ENCODE measurements around the gene TNFSF9.

TNFSF9 gene, protein sequence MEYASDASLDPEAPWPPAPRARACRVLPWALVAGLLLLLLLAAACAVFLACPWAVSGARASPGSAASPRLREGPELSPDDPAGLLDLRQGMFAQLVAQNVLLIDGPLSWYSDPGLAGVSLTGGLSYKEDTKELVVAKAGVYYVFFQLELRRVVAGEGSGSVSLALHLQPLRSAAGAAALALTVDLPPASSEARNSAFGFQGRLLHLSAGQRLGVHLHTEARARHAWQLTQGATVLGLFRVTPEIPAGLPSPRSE

DNA sequence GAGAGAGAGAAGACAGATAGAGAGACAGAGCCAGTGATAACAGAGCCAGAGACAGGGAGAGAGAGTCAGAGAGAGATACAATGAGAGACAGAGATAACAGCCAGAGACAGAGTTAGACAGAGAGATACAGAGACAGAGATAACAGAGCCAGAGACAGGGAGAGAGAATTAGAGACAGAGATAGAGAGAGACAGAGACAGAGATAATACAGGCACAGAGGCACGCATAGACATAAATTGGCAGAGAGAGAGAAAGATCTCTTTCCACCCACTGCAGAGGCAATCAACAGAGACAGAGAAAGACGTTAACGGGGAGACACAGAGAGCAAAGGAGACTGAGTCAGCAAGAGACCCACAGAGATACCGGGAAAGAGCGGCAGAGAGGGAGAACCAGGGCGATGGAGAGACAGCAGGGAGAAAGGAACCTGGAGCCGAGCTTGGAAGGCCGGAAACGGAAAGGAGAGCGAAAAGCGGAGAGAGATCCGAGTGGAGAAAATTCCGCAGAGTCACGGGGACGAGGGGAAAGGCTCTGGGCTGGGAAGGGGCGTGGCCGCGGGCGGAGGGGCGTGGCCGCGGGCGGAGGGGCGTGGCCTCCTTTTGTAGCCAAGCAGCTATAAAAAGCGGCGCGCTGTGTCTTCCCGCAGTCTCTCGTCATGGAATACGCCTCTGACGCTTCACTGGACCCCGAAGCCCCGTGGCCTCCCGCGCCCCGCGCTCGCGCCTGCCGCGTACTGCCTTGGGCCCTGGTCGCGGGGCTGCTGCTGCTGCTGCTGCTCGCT lies at the start of gene TNFSF9:
TNFSF9 (plus strand) TSS at position 641 of the 777 bp plus-strand sequence; CDS start at position 652, 11 bp downstream.
- peak; percentile 77 for DNase-seq

DNA sequence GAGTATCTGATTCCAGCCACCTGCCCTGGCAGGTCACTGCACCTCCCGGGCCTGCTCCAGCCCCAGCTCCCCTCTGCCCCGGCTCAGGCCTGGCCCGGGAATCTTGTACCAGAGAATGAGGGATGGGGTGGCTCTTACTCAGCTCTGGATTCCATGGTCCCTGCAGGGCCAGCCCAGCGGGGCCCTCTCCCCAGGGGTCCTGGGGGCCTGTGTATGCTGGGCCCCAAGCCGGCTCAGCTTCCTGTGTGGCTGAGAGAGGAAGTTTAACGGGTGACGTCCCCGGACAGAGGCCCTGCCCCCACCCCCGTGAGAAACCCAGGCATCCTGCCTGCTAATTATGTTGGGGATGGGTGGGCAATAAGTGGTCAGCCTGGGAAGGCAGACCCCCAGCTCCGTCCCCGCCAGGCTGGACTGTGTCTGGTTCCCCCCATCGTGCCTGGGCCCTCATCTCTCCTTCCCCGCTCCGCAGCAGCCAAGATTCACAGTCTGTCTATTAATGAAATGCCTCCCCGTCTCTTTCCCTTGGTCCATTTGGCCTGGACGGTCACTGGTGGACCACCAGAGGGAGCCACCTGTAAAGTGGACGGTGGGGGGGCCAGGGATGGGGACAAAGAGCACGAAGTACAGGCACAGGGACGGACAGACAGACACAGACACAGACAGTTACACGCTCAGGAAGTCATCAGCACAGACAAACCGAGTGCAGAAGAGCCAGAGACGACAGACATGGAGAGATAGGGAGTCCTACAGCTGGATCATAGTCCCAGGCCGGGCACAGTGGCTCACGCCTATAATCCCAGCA lies 49.1 kb upstream of the TNFSF9 start, which contains the start of gene DENND1C:
DENND1C (minus strand) TSS at position 247 of the 802 bp plus-strand sequence; CDS start at position 155, 92 bp downstream.
- peak; percentile 20 to 24 for DNase-seq

DNA sequence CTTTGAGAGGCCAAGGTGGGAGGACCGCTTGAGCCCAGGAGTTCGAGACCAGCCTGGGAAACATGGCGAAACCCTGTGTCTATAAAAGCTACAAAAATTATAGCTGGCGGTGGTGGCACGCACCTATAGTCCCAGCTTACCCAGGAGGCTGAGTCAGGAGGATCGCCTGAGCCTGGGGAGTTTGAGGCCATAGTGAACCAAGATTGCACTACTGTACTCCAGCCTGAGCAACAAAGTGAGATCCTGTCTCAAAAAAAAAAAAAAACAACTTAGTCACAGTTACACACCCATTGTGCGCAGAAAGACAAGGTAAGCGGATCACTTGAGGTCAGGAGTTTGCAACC lies 48.5 kb upstream of the TNFSF9 start:
- no peak for DNase-seq

DNA sequence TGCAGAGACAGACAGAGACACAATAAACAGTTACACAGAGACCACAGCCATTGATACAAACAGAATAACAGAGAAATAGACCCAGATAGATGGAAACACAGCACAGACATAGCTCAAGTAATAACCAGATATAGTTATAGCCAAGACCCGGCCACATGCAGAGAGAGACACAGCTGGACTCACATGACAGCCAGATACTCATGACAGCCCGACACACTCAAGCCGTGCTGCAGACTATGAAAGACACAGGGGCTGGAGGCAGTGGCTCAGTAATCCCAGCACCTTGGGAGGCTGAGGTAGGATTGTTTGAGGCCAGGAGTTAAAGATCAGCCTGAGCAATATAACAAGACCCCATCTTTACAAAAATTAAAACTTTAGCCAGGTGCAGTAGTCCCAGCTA lies 47.6 kb upstream of the TNFSF9 start:
- DNase-seq = no peak

DNA sequence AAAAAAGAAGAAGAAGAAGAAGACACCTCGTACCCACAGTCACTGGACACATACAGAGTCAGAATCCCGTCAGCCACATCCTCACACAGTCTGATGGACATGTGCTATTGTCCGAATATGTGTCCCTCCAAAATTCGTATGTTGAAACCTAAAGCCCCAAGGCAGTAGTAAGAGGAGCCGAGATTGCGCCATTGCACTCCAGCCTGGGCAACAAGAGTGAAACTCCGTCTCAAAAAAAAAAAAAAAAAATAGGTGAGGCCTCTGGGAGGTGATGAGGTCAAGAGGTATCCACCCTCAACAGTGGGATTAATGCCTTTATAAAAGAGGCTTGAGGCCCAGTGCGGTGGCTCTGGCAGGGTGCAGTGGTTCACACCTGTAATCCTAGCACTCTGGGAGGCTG lies 46.6 kb upstream of the TNFSF9 start:
- DNase-seq = no peak

DNA sequence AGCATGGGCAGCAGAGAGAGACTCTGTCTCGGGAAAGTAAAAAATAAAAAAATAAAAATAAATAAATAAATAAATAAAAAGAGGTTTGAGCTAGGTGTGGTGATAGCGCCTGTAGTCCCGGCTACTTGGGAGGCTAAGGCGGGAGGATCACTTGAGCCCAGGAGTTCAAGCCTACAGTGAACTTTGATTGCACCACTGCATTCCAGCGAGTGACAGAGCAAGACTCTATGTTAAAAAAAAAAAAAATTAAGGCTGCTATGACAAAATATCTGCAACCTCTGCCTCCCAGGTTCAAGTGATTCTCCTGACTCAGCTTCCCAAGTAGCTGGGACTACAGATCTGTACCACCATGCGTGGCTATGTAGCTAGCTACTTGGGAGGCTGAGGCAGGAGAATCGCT lies 46.0 kb upstream of the TNFSF9 start:
- DNase-seq = no peak

DNA sequence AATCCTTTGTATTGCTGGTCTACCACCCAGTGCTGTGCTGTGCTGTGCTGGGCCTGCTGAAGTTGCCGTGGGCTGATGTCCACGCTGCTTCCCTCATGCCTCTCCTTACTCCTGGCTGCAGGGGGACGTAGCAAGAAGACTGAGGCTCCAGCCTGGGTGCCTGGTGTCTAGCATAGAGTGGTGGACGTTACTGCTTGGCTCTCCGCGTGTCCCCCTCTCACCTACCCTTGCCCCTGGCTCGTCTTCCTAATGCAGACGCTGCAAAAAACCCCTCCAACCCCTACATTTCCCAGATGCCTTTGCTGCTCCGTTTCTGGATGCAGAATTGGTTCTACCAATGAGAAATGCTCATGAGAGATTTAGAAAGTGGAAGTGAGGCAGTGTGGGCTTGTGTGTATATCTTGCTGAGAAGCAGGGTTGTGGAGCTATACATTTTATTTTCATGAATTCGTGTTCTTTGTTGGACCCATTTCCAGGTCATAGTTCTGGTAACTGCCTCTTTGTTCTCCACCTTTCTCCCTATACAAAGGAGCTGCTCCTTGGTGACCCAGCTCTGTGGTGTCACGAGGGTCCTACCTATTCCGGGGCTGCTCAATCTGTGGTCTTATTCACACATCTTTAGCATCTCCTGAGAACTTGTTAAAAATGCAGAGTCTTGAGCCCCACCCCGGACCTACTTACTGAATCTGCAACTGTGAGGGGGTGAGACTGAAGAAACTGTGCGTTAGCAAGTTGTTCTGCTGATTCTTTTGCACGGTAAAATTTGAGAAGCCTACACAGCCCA lies 41.4 kb upstream of the TNFSF9 start:
- DNase-seq = peak; percentile 37 to 47

DNA sequence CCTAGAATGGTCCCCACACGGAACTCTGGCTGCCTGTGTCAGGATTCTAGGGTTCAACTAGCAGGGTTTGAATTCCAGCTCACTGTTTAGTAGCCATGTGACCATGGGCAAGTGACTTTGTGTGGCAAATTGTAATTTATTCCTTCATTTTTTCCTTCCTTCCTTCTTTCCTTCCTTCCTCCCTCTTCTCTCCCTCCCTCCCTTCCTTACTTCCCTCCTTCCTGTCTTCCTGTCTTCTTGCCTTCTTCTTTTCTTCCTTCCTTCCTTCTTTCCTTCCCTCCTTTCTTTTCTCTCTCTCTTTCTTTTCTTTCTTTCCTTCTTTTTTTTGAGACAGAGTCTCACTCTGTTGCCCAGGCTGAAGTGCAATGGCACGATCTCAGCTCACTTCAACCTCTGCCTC lies 40.7 kb upstream of the TNFSF9 start:
- DNase-seq = no peak

DNA sequence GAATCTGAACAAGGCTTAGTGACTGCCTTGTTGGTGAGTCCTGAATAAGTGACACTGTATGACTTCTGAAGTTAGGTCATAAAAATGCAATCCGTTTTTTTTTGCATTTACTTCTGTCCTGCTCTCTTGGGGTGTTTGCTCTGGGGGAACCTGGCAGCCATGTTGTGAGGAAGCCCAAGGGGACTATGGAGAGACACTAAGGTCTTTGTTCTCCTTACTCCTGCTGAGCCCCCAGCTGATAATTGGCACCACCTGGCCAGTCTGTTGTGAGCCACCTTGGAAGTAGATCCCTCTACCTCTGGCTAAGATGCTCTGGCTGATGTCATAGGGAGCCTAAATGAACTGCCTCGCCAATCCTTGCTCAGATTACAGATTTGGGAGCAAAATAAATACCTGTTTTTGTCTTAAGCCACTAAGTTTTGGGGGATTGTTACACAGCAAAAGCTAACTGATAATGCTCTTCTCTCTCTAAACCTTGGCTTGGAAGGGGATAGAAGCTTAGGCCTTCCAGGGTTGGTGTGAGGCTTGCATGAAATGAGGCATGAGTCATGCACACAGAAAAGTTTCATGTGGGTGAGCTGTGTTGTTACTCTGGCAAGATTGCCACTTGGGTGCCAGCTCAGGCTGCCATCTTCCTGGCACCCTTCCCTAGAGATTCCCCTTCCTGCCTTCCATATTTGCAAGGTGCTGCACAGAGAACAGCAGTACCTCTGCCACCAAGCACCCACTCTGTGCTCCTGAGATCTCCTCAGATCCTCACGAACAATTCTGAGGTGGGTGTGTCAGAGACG lies 38.8 kb upstream of the TNFSF9 start:
- DNase-seq = no peak

DNA sequence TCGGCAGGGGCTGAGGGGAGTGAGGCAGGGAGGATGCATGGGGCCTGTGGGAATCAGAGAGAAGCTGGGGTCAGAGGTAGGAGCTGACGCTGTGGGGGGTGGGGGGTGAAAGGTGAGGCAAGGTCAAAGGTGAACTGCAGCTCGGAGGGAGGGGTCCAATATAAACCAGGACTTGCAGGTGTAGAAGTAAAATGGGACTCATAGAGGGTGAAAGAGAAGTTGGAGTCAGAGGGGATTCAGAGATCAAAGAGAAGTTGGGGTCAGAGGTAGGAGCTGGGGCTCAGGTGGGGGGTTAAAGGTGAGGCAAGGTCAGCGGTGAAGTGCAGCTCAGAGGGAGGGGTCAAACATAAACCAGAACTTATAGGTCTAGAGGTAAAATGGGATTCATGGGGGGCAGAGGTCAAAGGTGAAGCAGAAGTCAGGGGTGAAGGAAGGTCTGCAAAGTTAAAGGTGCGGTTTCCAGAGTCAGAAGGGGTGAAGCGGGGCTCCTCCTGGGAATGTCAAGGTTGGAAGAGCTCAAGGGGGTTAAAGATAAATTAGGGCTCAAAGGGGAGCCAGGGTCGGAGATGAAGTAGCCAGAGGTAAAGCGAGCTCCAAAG lies 36.3 kb upstream of the TNFSF9 start:
- DNase-seq = no peak

DNA sequence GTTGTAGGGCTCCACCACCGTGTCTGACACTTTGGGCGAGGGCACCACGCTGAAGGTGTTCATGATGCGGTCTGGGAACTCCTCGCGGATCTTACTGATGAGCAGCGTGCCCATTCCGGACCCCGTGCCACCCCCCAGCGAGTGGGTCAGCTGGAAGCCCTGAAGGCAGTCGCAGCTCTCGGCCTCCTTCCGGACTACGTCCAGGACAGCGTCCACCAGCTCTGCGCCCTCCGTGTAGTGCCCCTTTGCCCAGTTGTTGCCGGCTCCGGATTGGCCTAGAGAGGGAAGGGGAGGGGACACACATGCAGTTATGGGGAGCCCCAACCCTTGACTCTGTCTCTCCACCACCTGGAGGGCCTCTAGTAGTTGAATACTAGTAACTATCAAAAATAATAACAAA lies 34.9 kb upstream of the TNFSF9 start:
- no peak for DNase-seq

DNA sequence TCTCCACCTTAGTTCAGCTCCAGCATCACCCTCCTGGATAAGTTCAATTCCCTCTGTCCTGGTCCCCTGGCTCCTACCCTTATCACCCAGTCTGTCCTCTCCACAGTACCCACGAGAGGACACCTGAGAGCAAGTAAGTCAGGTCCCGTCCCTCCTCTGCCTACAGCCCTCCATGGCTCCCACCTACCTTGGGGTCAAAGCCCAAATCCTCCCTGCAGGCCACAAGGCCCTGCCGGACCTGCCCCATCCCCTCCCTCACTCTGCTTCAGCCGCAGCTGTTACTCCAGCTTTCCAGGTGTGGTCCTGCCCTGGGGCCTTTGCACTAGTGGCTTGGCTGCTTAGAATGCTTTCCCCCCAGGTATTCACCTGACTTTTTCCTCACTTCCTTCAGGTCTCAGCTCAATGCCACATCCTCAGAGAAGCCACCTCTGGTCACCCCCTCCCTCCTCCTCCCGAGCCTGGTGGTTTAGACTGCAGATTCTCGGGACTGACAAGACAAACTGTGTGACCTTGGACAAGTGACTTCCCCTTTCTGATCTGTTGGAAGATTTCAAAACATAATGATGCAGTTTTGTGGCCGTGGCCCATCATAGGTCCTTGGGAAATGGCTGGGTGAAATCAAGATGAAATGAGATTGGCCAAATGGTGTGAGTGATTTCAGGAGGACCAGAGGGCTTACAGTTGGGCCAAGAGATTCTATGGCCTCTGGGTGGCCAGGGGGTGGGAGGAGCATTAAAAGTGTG lies 32.4 kb upstream of the TNFSF9 start:
- no peak for DNase-seq

DNA sequence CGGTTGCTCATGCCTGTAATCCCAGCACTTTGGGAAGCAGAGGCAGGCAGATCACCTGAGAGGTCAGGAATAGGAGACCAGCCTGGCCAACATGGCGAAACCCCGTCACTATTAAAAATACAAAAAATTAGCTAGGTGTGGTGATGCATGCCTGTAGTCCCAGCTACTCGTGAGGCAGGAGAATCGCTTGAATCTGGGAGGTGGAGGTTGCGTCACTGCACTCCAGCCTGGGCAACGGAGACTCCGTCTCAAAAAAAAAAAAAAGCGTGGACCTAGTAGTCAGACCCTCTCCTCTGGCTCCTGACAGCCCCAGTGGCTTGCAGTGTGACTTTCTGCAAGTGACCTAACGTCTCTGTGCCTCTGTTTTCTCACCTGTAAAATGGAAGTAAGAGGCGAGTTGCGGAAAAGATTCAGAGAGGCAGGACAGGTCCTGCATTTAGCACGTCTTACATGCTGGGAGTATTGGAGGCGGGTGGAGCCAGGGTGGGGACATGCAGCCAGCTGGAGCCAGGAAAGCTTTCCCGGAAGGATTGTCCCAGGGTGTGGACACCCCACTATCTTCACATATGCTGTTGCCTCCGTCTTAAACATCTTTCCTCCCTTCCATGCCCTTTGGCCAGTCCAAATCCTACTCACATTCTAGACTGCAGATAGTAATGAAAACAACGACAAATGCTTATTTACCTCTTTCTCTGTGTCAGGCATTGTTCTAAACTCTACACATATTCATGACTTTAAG lies 31.6 kb upstream of the TNFSF9 start:
- DNase-seq = no peak

DNA sequence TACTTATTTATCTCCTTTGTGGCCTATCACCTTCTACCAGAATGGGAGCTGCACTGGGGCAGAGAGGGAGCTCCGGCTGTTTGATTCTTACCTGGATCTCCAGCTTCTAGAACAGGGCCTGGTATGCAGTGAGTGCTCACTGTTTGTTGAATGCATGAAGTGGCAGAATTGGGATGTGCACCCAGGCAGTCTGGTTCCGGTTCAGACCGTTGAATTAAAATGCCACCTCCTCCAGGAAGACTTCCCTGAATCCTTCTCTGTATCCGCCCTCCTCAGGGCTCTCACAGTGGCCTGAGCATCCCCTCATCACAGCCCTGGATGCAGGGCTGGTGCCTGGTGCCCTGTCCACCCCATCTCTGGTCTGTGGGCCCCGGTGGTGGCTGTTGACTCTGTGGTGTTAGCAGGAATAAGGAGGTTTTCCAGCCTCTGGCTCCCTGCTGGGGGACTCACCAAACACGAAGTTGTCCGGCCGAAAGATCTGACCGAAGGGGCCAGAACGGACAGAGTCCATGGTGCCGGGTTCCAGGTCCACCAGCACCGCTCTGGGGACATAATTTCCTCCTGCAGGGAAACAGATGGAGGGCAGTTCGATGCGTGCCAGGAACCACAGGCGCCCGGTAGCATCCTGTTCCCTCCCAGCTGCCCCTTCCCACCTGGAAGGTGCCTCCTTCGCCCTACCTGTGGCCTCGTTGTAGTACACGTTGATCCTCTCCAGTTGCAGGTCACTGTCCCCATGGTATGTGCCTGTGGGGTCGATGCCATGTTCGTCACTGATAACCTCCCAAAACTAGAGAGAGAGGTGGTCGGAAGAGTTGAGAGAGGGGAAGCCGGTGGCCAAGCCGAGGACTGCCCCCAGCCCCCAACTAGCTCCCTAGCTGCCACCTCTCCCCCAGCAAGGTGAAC lies 29.7 kb upstream of the TNFSF9 start:
- no peak for DNase-seq

DNA sequence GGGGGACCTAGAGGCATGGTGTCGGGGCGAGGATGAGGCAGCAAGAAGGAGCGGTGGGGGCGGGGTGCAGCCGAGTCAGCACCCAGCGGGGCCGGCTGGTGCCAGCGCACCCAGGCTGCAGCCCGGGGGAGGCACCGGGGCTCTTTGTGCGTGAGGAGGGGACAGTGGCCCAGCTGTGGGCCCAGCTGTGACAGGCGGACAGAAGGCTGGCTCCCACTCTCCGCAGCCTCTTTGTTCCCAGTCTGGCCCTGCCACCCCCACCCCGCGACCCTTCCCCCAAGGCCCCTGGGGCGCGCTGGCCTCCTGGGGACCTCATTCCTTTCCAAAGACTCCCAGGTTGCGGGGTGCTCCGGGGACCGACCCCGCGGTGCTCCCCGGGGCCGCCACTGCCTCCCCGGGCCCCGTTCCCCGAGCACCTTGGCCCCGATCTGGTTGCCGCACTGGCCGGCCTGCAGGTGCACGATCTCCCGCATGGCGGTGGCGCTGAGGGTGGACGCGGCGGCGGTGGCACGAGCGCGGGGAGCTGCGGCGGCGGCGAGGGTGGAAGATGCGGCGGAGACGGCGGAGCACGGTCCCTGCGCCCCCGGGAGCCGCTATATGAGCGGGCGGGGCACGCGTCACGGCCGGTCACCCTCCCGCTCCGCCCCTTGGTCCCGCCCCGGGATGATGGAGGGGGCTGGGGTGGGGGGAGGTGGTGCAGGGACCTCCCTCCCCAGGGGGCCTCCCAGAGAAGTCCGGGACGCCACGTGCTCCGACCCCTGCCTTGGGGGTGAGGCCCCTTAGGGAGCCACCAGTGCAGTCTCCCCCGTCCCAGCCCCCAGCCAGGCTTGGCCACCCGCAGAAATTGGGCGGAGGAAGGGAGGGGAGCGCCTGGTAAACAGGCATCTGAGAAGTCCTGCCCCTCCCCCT lies 28.8 kb upstream of the TNFSF9 start, which contains the start of gene TUBB4A:
TUBB4A (minus strand) TSS at position 570 of the 909 bp plus-strand sequence; CDS start at position 473, 97 bp downstream.
- DNase-seq = no peak

DNA sequence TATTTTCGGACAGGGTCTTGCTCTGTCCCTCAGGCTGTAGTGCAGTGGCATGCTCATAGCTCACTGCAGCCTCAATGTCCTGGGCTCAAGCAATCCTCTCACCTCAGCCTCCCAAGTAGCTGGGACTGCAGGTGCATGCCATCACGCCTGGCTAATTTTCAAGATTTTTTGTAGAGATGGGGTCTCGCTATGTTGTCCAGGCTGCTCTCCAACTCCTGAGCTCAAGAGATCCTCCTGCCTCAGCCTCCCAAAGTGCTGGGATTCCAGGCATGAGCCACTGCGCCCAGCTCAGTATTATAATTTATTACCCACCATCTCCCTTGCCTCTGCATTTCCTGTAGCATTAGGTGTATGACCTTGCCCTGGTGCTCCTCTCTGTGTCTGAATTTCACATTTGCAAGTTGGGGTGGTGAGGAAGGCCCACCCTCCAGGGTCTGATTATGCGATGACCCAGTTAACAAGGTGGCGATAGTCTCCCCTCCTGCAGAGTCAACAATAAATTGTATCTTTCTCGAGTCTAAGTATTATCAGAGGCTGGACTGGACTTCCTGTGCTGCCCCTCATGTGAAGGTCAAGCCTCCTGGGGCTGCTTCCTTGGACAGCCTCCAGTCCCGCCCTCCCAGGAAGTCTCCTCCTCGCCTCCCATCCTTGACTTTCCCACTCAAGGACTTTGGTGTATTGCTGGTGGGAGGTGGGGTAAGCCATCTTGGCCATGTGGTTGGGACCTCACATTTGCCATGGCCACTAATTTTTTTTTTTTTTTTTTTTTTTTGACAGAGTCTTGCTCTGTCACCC lies 27.2 kb upstream of the TNFSF9 start:
- DNase-seq = no peak

Data from SHP77 (cell line).